Epithelial cell of esophagus (primary cell): Measurements from ENCODE around the gene GRK5.

ENCODE experiments used
- DNase-seq: peaks from one replicate; pipeline ENCODE4 v3.0.0; 2010; ENCODE audit warnings: low read depth
- H3K4me3 ChIP-seq: 2 replicates; pipeline ENCODE4 v1.5.1; 2011; ENCODE audit warnings: mild to moderate bottlenecking, low read length, control low read depth
- TF ChIP-seq, protein P1 (sequence below): IDR thresholded peaks from 2 replicates; pipeline ENCODE4 v1.5.1; 2011; ENCODE audit warnings: low read depth, mild to moderate bottlenecking, low read length, control low read depth, inconsistent platforms; ENCODE audit not compliant: insufficient read depth; ENCODE audit errors: missing control alignments

Gene GRK5

DNA sequence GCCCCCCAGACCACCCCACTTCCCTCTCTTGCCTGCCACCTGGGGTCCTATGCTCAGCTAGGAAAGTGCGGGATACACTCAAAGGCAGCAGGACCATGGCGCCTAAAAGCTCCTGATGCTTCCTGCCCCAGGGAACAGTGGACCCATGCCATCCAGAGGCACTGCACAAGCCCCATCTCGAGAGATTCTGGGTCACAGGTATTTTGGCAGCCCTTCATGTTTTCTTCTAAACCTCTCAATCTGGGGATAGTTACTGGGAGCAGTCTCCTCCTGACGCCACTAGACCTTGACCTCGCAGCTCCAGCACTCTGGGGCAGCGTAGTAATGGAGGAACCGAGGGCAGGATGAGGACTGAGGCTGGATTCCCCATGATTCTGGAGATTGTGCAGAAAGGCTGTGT lies 107.1 kb downstream of the GRK5 start:
- DNase-seq: no peak
- TF ChIP-seq, protein P1, sequence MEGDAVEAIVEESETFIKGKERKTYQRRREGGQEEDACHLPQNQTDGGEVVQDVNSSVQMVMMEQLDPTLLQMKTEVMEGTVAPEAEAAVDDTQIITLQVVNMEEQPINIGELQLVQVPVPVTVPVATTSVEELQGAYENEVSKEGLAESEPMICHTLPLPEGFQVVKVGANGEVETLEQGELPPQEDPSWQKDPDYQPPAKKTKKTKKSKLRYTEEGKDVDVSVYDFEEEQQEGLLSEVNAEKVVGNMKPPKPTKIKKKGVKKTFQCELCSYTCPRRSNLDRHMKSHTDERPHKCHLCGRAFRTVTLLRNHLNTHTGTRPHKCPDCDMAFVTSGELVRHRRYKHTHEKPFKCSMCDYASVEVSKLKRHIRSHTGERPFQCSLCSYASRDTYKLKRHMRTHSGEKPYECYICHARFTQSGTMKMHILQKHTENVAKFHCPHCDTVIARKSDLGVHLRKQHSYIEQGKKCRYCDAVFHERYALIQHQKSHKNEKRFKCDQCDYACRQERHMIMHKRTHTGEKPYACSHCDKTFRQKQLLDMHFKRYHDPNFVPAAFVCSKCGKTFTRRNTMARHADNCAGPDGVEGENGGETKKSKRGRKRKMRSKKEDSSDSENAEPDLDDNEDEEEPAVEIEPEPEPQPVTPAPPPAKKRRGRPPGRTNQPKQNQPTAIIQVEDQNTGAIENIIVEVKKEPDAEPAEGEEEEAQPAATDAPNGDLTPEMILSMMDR: no peak

DNA sequence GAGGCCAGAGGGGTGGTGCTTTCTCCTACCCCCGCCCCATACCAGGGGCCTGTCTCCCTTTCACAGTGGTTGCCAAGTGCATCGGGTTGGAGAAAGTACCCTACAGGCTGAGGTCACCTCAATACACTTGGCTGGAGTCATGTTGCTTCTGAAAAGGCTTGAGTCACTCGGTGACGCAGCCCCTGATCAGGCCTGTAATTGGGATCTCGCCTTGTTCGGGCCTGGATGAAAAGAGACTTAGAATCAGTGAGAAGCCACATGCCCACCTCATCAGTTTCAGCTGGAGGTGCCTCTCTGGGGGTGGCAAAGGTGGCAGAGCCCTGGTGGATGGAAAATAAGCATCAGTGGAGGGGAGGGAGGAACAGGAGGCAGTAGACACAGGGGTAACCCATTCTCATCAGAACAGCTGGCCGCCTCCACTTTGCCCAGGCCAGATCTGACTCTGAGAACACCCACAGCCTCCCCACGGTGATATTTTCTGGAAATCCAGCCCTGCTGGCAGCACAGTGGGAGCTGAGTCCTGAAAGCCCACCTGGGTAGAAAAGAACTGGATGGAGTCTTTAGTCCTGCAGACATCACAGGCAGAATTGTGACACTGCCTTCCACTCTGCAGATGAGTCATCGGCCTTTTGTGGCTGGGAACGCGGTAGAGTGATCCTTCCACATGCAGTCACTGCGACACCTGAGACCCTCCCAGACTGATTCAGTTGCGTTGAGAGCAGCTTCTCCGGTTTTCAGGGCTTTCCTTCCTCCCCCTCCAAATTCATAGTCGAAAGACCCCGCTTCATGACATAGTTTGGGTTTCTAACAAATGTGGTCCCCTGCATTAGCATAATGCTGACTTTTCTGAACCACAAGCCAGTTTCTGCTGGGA lies 108.0 kb downstream of the GRK5 start:
- peak; percentile 96 for DNase-seq
- no peak overlapping the region for H3K4me3 ChIP-seq
- TF ChIP-seq, protein P1: no peak

More for the DNA sequence above, 107.1 kb downstream of the GRK5 start:
- no peak overlapping the region for H3K4me3 ChIP-seq

DNA sequence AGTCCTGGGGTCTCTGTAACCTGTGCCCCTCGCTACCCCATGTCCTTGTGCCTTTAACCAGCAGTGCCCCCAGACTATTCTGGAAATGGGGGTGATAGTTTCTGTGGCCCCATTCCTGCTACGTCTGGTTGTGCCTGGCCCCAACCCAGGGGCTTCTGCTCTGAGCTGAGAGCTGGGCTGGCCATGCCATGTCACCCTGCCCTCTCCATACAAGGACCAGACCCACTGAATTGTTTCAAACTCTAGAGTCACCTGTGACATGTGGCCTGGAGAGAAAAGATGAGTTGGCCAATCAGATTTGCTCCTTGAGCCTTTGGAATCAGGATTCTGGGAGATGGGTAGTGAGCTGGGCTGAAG lies 108.6 kb downstream of the GRK5 start:
- DNase-seq: no peak
- TF ChIP-seq, protein P1: no peak
- H3K4me3 ChIP-seq: no peak overlapping the region

DNA sequence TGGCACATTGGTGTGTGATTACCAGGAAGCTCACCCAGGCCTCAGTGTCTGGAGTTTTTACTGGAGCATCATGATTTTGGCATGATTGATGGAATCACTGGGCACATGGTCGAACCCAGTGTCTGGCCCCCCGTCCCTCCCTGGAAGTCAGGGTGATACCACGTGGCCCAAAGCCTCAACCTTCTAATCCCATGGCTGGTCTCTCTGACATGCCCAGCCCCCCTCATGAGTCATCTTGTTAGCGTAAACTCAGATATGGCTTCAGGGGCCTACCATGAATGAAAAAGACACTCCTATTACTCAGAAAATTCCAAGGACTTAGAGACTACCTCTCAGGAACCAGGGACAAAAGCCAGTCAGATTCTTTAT lies 109.3 kb downstream of the GRK5 start:
- DNase-seq: peak; percentile 82
- TF ChIP-seq, protein P1: no peak

DNA sequence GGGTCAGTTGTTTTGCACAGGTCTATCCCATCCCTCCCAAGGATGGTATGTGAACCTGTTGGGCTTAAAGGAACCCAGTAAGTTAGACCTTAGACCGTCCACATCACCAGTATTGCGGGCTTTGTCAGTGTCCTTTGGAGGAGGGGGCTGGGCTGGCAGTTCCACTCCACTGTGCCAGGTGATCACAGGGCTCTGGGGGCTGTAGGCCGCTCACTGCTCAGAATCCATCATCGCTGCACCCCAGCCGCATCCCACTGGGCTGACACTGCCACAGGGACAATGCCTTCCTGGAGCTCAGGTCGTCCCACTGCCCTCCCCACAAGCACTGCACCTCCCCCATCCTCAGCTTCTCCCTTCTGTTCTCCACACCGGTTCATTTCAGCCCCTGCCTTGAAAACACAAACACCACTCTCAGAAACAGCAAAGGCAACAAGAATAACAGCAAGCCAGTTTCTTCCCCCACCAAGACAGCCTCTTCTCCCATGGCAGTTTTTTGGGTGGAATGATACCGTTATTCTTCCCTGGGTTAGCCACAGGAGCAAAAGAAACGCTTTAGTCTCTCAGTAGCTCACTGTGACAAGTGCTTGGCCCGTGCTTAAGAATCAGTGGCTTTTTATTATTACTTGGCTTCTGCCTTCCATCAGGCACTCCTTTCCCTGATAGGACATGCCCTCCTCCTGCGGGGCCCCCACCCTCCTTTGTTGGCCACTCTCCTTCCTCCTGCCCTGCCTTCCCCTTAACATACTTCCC lies 111.2 kb downstream of the GRK5 start:
- no peak overlapping the region for H3K4me3 ChIP-seq
- DNase-seq: no peak
- TF ChIP-seq, protein P1: no peak

More for the DNA sequence above, 109.3 kb downstream of the GRK5 start:
- no peak overlapping the region for H3K4me3 ChIP-seq

DNA sequence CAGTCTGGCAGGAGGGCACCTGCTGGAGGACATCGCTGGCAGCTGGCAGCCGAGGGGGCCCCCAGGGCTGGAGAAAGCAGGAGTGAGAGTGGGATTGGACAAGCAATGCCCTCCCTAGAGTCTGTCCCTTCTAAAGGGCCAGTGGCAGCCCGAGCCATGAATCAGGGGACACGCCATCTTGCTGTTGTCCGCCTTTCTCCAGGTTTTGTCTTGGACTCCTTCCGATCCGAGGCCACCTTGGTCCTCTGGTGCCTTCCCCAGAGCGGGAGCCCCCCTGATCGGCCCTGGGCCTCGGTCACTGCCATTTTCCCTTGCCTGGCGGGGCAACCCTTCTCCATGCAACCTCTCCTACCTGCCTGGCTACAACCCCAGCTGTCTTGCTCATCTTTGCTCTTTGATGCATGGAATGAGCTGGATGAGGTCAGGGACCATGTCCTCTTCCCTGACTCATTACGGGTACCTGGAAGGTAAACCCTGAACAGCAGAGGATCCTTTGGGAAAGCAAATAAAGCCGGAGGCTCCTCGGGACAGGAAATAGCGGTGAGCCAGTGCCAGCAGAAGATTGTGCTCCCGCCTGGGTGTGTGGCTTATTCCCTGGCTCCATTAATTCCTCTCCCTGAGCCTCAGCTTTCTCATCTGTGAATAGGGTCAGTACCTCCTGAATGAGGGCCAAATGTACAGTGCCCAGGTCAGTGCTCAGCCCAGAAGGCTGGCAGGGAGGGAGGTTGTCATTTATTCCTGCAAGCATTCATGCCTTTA lies 112.0 kb downstream of the GRK5 start:
- DNase-seq: peak; percentile 90
- TF ChIP-seq, protein P1: no peak

More for the DNA sequence above, 112.0 kb downstream of the GRK5 start:
- H3K4me3 ChIP-seq: no peak overlapping the region
